GM18502 (cell line): Measurements from ENCODE around the gene IQSEC1.

ENCODE experiments used
- ATAC-seq: cut with Tn5 transposase; IDR thresholded peaks from one replicate; pipeline ENCODE4 v1.9.1; 2021; ENCODE audit warnings: mild to moderate bottlenecking; ENCODE audit not compliant: unreplicated experiment, poor library complexity

Gene IQSEC1

DNA sequence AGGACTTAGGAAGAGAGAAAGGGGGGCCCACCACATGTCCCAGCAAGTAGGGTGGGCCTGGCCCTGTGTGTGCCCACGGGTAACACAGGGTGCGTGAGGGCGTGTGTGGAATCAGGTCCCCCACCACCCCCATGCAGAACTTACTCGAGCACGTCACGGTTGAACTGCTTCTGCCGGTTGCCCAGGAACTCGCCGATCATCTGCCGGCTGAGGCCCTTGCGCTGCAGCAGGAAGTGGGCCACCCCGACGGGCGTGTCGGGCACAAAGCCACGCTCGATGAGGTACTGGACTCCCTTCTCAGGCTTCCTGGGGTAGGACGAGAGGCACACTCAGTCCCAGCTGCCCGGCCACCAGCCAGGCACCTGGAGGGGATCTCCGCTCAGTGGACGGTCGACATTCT, 148.8 kb downstream of the IQSEC1 start:
- ATAC-seq, result no peak

DNA sequence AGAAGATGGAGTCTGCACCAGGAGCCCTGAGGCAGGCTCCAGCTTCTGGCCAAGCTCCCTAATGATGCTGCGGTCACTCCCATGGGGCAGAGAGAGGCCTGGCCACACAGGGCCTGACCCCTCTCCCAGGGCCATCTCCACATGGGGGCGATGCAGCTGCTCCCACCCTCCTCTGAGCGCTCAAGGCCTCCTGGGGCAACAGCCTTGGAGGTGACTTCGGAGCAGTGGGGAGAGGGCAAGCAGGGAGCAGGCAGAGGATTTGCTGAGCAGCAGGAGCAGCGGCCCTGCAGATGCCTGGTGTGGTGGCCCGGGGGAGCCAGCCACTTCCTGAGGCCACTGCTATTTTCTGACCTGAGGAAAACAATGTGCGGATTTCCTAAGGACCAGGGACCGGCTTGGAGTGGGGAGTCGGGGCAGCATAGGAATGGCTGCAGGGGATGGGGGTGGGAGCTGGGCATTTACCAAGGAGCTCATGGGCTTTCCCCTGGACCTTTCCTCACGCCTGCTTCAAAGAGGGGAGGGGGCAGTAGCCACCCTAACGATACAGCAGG, 150.3 kb downstream of the IQSEC1 start:
- ATAC-seq, result no peak

DNA sequence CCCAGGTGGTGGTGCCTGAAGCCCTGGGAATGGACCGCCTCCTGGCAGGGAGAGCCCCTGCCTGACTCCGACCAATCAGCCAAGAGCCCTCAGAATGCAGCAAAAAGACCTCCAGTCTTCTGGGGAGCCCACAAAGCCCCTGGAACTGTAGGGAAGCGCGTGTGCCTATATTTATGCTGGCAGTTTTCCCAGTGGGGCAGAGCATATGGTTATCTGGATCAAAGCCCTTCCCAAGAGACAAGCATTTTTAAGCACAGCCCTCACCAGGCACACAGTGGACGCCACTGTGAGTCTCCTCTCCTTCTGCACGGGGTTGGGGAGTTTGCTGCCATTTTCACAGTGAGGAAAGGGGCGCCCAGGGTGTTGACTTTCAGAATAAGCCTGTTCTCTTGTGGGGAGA, 150.9 kb downstream of the IQSEC1 start:
- ATAC-seq, result no peak

DNA sequence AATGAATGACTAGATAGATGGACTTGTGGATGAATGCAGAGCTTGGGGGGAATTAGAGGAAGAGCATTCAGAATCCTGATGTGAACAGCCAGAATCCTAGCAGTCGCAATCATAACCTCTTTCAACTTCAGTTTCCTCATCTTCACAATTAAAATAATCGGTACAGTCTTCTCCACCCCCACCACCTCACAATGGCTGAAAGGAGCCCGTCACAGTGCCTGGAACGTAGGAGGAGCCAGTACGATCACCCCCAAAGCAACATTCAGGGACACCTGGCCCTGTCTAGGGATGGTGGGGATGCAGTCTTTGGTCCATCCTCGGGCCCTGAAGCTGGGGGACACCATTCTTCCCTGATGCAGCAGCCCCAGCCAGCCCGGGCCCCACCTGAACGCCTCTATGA, 151.5 kb downstream of the IQSEC1 start:
- ATAC-seq, result no peak

DNA sequence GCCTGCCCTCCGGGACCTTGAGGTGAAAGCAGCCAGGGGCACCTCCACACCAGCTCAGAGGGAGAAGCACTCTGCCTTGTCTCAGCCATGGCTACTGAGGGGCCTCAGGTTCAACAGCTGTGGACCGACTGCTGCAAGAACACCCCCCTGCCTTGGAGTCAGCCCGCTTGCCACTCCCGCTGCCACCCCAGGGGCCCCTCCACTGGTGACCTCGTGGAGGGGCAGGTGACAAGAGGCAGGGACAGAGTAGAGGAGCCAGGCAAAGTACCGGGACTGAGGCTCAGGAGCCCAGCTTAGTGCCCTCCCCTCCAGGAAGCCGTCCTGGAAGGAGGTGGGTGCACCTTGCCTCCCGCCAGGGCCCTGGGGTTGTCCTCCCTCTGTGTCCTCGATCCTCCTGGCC, 152.3 kb downstream of the IQSEC1 start:
- no peak for ATAC-seq

DNA sequence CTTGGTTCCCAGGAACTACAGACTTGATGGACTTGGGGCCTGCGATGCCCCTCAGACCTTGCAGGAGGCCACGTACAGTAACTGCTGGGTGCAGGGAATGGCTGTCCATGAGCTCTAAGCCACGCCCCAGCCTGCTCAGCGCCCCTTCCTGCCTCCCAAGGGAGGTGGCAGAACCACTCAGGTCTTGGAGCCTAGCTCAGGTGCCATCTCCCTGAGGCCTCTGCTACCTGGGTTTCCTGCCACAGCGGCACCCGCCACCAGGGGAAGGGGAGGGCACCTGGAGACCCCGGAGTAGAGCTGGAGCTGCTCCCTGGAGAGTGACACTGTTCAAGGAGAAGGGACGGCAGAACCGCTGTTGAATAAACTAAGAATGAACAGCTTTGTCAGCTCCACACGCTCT, 154.0 kb downstream of the IQSEC1 start:
- no peak for ATAC-seq

DNA sequence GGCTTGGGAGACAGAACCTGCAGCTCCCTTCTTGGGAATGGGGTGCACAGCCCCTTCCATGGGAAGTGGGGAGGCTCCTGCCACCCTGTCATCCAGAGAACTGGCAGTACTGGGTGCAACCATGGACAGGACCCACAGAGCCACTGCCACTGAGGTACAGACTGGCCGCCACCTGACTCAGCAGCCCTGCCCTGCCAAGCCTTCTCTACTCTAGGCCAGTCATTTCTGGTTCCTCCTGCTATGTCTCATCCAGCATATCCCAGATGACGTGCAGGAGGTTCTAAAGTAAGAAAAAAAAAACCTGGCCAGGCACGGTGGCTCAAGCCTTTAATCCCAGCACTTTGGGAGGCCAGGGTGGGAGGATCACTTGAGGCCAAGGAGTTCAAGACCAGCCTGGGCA, 155.0 kb downstream of the IQSEC1 start:
- no peak for ATAC-seq

DNA sequence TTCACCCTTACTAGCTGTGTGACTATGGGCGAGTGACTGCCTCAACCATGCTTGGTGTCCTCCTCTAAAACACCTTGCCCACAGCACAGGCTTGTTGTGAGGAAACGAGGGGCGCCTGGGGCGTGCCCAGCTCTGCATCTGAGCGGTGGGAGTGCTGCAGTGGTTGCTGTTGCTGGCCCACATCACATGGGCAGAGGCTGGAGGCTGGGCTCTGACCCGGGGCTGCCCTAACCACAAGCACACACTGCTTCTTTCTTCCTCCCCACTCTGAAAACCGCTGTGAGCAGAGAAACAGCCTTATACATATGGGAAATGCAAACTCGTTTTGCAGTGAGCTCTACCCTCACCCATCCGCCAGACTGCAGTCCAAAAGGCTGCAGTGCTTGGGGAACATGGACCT, 157.1 kb downstream of the IQSEC1 start:
- ATAC-seq, result peak; percentile 49

DNA sequence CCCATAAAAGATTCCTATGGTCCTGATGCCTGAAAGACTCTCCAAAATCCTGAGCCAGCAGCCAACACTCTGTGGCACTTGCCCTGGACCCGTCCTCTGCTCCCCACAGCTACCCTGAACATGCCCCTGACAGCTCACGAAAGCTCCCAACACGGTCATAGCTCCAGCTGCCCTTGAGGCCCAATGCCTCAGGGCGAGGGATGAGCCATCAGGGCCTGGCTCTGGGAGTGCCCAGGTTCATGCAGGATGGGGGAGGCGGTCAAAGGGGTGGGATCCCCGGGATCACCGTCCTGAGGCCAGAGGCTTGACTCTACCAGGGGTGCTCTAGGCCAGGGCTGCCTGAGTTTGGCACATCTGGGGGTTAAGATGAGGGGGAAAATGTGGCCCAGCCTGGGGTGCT, 159.1 kb downstream of the IQSEC1 start:
- no peak for ATAC-seq

DNA sequence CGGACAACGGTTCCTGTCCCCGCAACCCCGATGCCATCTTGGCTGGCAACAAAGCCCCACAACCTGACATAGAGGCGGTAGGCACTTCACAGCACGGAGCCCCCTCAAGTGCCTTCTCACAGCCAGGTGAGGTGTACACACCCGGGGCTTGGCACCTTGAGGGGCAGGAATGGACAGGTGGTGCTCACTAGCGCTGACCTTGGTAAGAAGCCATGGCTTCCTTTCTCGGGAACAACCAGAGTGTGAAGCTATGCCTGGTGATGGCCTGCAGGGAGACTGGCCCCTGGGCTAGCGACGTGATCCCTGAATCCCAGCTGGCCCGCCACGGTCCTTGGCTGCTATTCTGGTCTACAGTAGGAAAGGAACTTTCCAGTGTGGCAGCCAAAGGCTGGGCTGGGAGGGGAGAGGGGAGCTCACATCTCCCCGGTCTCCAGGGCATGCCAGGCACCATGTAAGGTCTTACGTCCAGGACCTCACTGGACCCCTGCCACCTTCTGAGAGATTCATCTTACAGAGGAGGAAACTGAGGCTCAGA, 161.3 kb downstream of the IQSEC1 start:
- no peak for ATAC-seq

DNA sequence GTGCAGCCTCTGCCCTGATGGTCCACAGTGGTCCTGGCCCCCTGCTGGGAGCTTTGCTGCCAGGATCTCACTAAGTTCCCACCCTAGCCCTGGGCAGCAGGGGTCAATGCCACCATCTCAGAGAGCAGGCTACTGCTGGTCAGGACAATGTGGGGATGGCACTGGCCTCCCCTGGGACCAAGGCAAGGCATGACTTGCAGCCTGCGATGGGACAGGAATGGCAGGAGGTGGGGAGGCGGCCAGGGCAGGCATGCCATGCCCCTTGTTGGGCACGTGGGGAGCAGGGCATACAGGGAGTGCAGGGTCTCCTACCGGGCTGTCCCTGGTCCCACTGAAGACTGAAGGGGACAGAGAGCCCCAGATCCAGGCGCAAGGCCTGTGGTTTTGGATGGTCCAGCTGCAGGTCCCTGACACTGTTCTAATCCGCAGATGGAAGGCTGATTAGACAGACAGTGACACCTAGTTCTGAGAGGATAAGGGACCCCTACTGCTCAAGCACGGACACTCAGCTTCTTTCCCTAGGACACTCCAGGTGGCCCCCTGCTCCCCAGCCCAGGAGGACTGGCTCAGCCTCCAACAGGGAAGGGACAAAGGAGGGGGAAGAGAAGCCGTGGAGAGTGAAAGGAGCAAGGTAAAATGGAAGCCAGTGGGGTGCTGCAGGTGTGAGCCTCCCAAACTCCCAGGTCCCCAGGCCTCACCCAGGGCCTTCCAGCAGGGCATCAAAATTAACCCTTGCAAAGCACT, 162.7 kb downstream of the IQSEC1 start:
- no peak for ATAC-seq

DNA sequence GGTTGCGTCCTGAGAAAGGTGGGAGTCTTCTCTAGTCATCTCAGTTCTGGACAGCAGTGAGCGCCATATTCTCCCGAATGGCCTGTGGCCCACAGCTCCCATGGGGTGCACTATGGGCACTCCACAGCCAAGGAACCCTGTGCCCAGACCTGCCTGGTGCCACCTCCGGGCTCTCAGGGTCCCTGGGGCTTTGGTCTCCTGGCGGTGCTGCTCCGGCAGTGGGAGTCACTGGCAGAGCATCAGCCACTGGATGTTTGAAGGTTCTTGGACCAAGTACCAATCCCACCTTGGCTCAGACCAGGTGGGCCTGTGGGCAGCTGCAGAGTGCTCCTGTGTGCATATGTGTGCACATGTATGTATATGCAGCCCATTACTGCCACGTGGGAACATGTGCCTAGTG, 163.5 kb downstream of the IQSEC1 start:
- ATAC-seq, result no peak

DNA sequence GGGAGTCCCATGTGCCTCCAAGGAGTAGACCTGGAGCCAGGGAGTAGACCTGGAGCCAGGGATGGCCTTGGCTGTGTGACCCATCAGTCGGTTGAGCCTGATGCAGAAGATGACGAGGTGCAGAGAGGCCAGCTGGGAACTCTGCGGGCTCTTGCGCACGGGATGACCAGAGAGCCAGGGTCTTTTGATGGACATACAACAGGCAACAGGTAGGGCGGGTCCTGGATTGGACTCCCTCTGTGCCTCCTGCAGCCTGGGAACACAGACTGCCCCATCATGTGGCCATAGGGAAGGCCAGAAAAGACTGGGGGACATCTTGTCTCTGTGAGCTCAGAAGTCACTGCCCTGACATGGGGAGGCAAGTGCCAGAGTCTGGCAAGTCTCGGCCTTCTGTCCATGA, 164.4 kb downstream of the IQSEC1 start:
- no peak for ATAC-seq

DNA sequence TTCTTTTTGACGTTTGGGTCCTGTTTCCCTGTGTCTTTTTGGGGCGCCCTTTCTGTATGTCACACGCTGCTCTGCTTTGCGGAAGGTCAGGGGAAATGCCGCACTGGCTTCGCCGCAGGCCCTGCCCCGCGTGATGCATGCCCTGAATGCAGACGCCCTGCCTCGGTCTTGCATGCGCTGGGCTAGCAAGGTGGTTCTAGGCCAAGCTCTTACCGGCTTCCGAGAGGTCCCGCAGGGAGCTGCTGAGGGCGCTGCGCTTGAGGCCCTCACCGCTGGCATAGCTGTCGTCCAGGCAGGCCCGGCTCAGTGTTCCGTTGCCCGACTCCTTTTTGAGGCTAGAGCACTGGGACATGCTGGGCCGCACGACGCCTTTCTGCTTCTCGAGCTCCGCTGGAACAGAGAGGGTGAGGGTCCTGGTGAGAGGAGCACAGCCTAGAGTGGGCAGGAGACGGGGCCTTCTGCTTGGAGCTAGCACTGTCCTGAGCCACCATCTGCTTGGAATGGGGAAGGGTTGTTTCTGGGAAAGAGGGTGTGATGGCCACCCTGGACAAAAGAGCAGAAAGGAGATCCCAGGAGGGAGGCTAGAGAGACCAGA, 165.0 kb downstream of the IQSEC1 start:
- no peak for ATAC-seq

DNA sequence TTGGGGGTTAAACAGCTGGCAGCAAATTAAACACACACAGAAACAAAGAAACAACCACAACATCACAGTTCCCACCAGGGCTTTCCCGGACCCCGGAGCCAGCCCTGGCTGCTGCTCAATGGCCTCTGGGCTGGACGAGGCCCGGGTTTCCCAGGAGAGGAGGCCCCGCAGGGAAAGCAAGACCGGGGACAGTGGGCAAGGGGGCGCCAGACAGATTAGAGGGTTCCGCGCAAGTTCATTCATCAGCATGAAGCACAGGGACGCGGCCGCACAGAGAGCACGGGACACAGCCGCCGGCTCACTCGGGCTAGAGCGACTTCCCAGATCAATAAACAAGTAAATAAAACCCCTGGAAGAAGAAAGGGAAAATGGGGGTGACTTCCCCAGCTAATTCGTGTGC, 165.5 kb downstream of the IQSEC1 start:
- ATAC-seq, result no peak

DNA sequence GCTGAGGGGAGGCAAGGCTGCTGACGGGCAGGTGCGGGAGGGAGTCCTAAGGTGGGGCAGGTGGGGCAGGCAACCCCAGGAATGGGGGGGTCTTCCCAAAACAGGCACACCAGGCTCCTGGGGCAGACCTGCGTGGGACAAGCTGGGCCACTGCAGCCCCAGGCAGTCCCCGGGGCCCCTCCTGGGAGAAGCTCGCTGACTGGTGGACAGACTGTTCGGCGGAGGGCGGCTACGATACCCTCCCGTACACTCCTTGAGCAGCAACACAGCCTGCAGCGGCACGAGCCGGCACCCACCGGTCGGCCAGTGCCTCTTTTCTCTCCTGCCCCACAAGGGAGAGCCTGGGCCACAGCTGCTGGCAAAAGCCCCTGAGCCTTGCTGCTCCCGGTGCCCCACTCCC, 165.9 kb downstream of the IQSEC1 start:
- no peak for ATAC-seq

DNA sequence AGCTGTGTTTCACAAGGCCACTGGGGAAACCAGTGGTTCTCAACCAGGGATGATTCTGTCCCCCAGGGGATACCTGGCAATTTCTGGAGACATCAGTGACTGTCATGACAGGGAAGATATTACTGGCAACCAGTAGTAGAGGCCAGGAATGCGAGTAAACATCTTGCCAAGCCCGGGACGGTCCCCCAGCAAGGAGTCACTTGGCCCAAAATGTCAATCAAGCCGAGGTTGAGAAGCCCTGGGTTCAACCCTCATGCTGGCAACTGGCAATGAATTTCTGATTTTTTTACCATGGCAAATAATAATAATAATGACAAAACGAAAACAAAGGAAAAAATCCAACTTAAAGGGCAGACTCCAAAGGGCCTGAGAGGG, 166.3 kb downstream of the IQSEC1 start:
- no peak for ATAC-seq

DNA sequence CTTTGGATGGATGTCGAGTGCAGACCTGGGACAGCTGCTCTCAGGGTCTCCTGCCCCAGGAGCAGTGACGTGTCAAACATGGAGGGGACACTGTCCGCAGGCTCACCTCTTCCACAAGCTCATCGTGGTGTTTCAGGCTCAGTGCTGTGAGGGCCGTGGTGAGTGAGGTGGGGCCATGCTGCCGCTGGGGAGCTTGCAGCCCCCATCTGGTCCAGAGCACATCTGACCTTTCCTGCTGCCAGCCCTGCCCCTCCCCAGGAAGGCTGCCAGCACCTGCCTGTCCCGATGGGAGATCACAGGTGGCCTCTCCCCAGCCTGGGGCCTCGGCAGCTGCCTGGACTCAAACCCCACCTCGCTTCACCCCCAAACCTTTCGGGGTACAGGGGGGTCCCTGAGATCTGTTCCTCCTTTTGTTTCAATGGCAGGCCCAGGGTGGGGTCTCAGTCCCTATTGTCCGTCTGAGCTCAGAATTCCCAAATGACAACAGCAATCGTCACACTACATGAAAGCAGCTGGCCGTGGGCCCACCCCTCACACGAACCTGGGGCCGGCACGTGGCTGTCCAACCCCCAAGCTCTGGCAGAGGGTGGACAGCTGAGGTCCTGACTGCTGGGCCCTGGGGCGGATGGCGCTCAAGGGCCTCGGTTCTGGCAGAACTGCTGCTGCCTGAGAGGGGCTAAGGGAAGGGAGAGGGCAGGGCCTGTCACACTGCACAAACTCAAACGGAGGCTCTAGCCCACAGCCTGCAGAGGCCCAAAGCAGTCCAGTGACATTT, 166.9 kb downstream of the IQSEC1 start:
- no peak for ATAC-seq

DNA sequence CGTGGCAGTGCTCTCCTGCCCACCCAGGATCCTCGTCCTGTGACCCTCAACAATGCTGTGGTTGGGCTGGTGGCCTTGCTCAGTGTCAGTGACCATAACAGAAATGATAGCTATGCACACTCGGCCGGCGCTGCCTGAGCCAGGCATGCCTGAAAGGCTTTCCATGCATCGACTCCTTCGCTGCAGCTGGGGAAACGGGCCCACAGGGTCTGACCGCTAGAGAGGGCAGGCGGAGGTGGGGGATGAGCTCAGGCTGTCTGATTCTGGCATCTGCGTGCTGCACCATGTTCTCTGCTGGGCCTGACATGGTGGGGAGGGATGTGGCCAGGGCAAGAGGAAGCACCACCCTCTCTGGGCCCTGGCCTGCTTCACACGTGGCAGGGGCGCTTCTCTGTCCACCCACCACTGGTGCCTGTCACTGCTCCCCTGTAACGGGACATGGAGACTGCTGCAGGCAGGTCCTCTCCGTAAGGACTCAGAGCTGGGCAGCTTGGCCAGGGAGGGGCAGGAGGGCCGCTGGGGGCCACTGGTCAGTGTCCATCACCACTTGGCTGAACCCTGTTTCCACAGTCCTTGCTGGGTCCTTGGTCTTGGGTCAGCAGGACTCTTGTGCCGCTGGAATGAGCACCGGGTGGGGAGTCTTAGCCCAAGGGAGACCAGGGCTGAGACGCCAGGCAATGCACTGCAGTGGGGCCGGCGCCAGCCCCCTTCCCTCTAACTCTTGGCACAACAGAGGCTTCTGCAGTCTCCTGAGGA, 167.7 kb downstream of the IQSEC1 start:
- no peak for ATAC-seq

DNA sequence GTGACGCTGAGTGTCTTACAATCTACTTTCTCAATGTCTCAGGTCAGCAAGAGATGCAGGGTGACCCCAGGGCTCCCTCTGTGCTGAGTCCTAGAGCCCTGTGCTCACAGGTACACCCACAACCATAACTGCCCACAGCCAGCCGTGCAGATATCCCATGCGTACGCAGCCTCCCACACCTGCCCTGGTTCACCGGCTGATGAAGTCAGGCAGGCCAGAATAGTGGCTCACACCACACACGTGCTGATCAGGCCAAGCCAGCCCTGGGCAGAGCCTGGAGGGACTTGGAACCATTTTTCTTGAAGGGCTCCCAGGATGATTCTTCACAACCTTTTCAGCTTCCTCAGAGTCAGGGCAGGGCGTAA, 168.3 kb downstream of the IQSEC1 start:
- ATAC-seq, result no peak
